GM12891 (cell line): Measurements from ENCODE around the gene TLE1.

ENCODE experiments used
- POLR2AphosphoS5 ChIP-seq: IDR thresholded peaks from 2 replicates; pipeline ENCODE4 v1.6.1; 2011; ENCODE audit warnings: low read depth, low read length, control low read depth
- TAF1 ChIP-seq: IDR thresholded peaks from 2 replicates; pipeline ENCODE4 v1.6.1; 2011; ENCODE audit warnings: low read depth, low read length, control low read depth

- no peak for TF ChIP-seq POLR2AphosphoS5
- no peak for TF ChIP-seq TAF1
Observed at GRCh38 chr9:81600631-81601030, 88.7 kb downstream of the TLE1 start.
